HG03064 (cell line): ENCODE results near the gene LSM4.

Experiments
- ATAC-seq: cut with Tn5 transposase; IDR thresholded peaks from one replicate; pipeline ENCODE4 v1.9.1; 2021; ENCODE audit warnings: low read depth; ENCODE audit not compliant: unreplicated experiment

Gene LSM4

GRCh38 chr19:18261474-18261873, 61.4 kb downstream of the LSM4 start:
- ATAC-seq: no peak

DNA sequence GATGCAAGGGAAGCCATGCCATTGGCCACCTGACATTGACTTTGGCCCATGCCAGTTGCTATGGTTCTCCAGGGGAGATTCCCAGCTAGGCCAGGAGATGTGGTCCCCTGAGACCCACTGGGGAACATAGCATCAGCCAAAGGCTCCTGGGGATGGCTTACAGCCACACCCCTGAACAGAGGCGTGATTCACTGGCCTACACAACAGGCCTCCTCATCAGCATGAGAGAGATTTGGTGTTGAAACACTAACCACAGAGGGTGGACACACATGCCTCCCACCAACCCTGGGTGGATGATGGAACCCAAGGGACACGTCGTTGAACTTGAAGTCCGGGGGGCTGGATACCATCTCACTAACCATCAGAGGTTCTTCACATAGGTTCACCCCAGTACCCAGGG, 63.0 kb downstream of the LSM4 start:
- ATAC-seq: no peak

- no peak for ATAC-seq
These were observed 65.1 kb downstream of the LSM4 start for GRCh38 chr19:18257503-18258470.
